Measurements from ENCODE around the gene SLC9B1. TPM values are rescaled to one million over a fixed set of nuclear protein-coding genes. Genes with fewer than 3 reads are reported as not detected.

Gene SLC9B1, protein sequence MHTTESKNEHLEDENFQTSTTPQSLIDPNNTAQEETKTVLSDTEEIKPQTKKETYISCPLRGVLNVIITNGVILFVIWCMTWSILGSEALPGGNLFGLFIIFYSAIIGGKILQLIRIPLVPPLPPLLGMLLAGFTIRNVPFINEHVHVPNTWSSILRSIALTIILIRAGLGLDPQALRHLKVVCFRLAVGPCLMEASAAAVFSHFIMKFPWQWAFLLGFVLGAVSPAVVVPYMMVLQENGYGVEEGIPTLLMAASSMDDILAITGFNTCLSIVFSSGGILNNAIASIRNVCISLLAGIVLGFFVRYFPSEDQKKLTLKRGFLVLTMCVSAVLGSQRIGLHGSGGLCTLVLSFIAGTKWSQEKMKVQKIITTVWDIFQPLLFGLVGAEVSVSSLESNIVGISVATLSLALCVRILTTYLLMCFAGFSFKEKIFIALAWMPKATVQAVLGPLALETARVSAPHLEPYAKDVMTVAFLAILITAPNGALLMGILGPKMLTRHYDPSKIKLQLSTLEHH
- polyA plus RNA-seq = 0.93 TPM

- peak within 1 kb of the TSS in 2 of 3 donors; percentile 97 to 98 for H3K27ac Mint-ChIP-seq
These were observed at the start of gene SLC9B1 for GRCh38 chr4:103019308-103020124. Gene SLC9B1 (minus strand): TSS chr4:103019705. CDS start chr4:102991711, 27,994 bp downstream.

DNA sequence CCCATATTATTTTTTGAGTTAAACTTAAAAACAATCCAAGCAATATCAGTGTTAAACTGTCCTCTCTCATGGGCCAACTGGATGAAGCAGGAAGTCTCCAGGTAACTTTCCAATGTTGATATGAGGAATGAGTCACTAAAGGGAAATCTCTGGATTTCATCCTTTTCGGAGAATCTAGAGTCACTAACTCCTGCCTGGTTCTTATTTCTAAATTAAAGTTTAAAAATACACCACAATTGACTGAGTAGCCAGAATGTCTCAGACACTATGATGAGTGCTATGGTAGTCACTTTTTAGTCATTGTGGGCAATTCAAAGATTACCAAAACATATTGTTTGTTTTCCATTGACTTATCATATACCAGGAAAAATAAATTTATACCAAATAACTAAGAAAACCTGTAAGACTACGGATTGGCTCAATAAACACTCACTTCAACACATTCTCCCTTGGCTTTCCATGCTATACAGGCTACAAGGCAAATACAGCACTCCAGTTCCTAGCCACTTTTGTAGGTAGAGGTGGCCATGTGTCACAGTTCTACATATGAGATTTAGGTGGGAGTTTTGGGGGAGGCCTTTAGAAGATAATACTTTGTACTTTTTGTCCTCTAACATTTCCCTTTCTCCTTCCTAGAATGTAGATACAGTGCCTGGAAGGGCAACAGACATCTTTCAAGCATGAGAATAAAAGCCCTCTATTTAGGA is 48.5 kb upstream of the SLC9B1 start:
- no peak overlapping the region for H3K27ac Mint-ChIP-seq

More at GRCh38 chr4:103019308-103020124, at the start of gene SLC9B1:
- Mint-ChIP-seq H3K36me3 (peaks cover 2% of the 10 kb centered on the region), H3K4me3 (peak within 1 kb of the TSS in 3 of 4 donors; percentile 91 to 97 (median 94)), H3K27me3 (no peaks in the 10 kb centered on the region), H3K4me1 (peaks cover 15 to 25% (median 18%) of the 10 kb centered on the region in 3 donors), H3K9me3 (no peaks in the 10 kb centered on the region)

DNA sequence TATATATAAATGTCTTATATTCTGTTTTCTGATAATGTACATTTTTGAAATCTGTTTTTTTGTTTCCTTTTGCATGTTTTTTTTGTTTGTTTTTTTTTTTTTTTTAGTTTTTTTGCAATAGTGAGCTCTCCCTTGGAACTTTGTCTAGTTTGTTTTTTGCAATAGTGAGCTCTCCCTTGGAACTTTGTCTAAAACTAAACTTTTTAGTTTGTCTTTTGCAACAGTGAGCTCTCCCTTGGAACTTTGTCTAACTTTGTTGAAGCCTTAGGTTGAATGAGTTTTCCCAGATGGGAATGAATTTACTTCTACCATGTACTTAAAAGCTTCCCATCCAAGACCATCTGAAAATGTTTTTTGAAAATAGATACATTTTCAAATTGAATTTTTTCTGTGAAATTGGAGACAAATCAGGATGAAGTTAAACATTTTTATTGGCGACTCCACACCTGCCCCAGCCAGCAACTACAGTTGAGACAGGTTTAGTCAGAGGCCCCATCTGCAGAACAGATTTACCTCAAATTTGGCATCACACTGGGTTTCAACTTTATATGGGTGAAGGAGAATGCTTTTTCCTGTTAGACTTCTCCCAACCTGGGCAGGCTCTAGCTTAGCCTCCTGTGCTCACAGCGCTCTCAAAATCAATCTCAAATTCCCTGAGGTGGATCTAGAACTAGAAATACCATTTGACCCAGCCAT is 41.1 kb upstream of the SLC9B1 start:
- no peaks in the 10 kb centered on the region for H3K27me3 Mint-ChIP-seq
- H3K9me3 Mint-ChIP-seq = no peaks in the 10 kb centered on the region
- peaks cover 0 to 5% (median 0%) of the 10 kb centered on the region in 3 donors for H3K4me1 Mint-ChIP-seq
- H3K36me3 Mint-ChIP-seq = peaks cover 14% of the 10 kb centered on the region
- H3K27ac Mint-ChIP-seq = peak overlapping the region in 1 of 3 donors; percentile 80
- H3K4me3 Mint-ChIP-seq = no peak overlapping the region

More for the DNA sequence above, 48.5 kb upstream of the SLC9B1 start:
- peaks cover 10% of the 10 kb centered on the region for H3K36me3 Mint-ChIP-seq
- H3K27me3 Mint-ChIP-seq = no peaks in the 10 kb centered on the region
- no peak overlapping the region for H3K4me3 Mint-ChIP-seq
- no peaks in the 10 kb centered on the region for H3K9me3 Mint-ChIP-seq
- peaks cover 3 to 22% (median 18%) of the 10 kb centered on the region in 3 donors for H3K4me1 Mint-ChIP-seq

DNA sequence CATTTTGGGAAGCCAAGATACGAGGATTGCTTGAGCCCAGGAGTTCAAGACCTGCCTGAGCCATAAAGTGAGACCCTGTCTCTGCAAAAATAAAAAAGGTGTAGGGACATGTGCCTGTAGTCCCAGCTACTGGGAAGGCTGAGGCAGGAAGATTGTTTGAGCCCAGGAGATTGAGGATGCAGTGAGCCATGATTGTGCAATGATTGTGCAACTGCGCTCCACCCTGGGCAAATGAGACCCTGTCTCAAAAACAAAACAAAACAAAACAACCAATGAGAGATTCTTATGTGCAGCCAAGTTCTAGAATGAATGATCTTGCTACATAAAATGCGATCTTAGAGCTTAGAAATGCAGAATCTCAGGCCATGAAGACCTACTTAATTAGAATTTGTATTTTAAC is 34.5 kb upstream of the SLC9B1 start:
- peaks cover 9% of the 10 kb centered on the region for H3K36me3 Mint-ChIP-seq
- peaks cover 0 to 3% (median 2%) of the 10 kb centered on the region in 3 donors for H3K4me1 Mint-ChIP-seq
- no peak overlapping the region for H3K27ac Mint-ChIP-seq
- H3K27me3 Mint-ChIP-seq = no peaks in the 10 kb centered on the region
- no peak overlapping the region for H3K4me3 Mint-ChIP-seq
- no peaks in the 10 kb centered on the region for H3K9me3 Mint-ChIP-seq

DNA sequence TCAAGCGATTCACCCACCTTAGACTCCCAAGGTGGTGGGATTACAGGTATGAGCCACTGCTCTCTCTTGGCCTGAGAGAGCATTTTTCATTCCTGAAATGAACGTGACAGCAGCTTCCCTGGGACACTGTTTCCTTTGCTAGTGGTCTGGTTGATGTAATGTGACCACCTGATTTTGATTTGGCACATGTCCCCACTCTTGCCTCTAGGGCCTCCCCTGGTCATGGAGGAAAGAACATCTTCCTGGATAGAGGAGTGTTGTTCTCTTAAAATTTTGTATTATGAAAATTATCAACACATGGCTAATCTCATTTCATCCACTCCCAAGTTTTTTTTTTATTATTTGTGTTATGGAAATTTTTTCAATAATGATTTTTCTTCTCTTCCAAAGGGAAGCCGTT is 33.3 kb upstream of the SLC9B1 start:
- H3K27me3 Mint-ChIP-seq = no peaks in the 10 kb centered on the region
- peaks cover 0 to 3% (median 2%) of the 10 kb centered on the region in 3 donors for H3K4me1 Mint-ChIP-seq
- H3K36me3 Mint-ChIP-seq = peaks cover 8% of the 10 kb centered on the region
- no peak overlapping the region for H3K27ac Mint-ChIP-seq
- H3K9me3 Mint-ChIP-seq = no peaks in the 10 kb centered on the region
- H3K4me3 Mint-ChIP-seq = no peak overlapping the region

DNA sequence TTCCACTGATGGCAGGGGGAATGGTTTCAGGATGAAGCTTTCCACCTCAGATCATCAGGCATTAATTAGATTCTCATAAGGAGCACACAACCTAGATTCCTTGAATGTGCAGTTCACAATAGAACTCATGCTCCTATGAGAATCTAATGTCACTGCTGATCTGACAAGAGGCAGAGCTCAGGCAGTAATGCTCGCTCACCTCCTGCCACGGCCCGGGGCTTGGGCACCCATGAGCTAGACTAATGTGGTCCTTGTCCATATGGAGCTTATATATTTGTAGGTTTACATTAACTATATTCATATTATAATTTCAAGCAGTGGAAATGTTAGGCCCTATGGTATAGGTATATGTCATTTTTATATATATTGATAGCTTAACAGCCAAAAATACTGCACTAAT is 32.6 kb upstream of the SLC9B1 start:
- H3K27ac Mint-ChIP-seq = no peak overlapping the region
- H3K27me3 Mint-ChIP-seq = no peaks in the 10 kb centered on the region
- no peak overlapping the region for H3K4me3 Mint-ChIP-seq
- H3K9me3 Mint-ChIP-seq = no peaks in the 10 kb centered on the region
- peaks cover 10% of the 10 kb centered on the region for H3K36me3 Mint-ChIP-seq
- H3K4me1 Mint-ChIP-seq = peaks cover 0 to 3% (median 2%) of the 10 kb centered on the region in 3 donors

GRCh38 chr4:103050736-103051436 is 31.4 kb upstream of the SLC9B1 start:
- Mint-ChIP-seq H3K27ac (peak overlapping the region in 1 of 3 donors; percentile 87), H3K9me3 (no peaks in the 10 kb centered on the region), H3K36me3 (peaks cover 6% of the 10 kb centered on the region), H3K4me3 (no peak overlapping the region), H3K27me3 (no peaks in the 10 kb centered on the region), H3K4me1 (peaks cover 8 to 9% (median 8%) of the 10 kb centered on the region in 3 donors)

DNA sequence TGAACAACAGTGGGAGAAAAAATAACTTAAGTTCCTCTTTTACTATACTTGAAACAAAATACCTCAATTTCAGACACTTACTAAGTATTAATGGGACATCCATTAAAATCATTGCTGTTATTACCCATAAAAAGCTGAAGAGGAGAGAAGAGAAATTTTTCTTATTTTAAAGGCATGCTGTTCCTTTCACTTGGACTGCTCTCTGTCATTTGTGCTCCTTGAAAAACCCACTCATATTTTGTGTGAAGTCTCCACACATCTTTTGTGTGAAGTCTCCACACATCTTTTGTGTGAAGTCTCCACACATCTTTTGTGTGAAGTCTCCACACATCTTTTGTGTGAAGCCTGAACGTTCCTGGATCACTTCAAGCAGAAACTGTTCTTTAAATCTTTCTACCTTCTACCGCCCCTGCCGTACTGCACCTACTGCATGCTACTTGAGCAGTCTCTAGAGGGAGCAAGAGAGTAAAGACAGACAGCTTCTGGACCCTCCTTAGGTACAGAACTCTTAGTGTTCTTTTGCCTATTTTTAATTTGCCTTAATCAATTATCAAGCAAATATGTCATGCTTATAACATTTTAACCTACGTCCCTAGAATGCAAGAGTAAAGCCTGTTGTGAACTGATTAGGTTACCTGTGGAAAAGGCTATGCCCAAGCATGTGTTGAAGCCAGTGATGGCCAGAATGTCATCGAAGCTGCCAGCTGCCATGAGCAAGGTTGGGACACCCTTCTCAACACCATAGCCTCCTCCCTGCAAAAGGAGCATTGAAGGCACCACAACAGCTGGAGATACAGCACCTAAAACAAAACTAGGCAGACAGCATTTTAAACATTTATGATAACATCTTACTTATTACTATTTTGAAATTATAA is 27.1 kb upstream of the SLC9B1 start:
- no peaks in the 10 kb centered on the region for H3K27me3 Mint-ChIP-seq

DNA sequence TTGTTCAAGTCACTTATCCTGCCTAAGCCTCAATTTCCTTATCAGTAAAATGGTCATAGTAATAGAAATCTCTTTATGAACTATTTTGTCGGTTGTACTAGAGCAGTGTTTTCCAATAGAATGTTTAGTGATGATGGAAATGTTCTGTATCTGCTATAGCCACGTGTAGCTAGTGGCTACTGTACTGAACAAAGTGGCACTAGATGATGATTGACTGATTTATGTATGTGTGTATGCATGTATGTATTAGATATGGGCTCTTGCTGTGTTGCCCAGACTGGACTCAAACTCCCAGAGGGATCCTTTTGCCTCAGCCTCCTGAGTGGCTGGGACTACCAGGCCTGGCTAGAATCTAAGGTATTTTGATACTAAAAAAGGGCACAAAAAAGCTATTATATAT is 24.7 kb upstream of the SLC9B1 start:
- H3K4me3 Mint-ChIP-seq = no peak overlapping the region
- no peak overlapping the region for H3K27ac Mint-ChIP-seq
- H3K4me1 Mint-ChIP-seq = peaks cover 6 to 9% (median 7%) of the 10 kb centered on the region in 3 donors
- peaks cover 7% of the 10 kb centered on the region for H3K36me3 Mint-ChIP-seq
- H3K27me3 Mint-ChIP-seq = no peaks in the 10 kb centered on the region
- no peaks in the 10 kb centered on the region for H3K9me3 Mint-ChIP-seq

More for the DNA sequence above, 27.1 kb upstream of the SLC9B1 start:
- no peak overlapping the region for H3K4me3 Mint-ChIP-seq
- H3K9me3 Mint-ChIP-seq = no peaks in the 10 kb centered on the region
- peaks cover 10% of the 10 kb centered on the region for H3K36me3 Mint-ChIP-seq
- peaks cover 8 to 9% (median 9%) of the 10 kb centered on the region in 3 donors for H3K4me1 Mint-ChIP-seq
- peak overlapping the region in 1 of 3 donors; percentile 85 for H3K27ac Mint-ChIP-seq

DNA sequence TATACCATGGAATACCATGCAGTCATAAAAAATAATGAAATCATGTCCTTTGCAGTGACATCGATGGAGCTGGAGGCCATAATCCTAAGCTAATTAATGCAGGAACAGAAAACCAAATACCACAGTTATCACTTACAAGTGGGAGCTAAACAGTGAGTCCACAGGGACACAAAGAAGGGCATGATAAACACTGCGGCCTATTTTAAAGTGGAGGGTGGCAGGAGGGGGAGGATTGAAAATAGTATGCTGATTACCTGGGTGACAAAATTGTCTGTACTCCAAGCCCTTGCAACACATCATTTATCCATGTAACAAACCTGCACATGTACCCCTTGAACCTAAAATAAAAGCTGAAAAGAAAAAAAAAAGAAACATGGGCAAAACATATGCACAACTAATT is 16.7 kb upstream of the SLC9B1 start:
- Mint-ChIP-seq H3K27ac (peak overlapping the region in 1 of 3 donors; percentile 24), H3K36me3 (peaks cover 7% of the 10 kb centered on the region), H3K4me1 (peaks cover 0 to 2% (median 0%) of the 10 kb centered on the region in 3 donors), H3K9me3 (peaks cover 0 to 1% (median 0%) of the 10 kb centered on the region in 3 donors), H3K27me3 (no peaks in the 10 kb centered on the region), H3K4me3 (no peak overlapping the region)

GRCh38 chr4:103032574-103032973 is 13.1 kb upstream of the SLC9B1 start:
- peaks cover 11% of the 10 kb centered on the region for H3K36me3 Mint-ChIP-seq
- peaks cover 0 to 2% (median 0%) of the 10 kb centered on the region in 3 donors for H3K4me1 Mint-ChIP-seq
- H3K4me3 Mint-ChIP-seq = no peak overlapping the region
- no peak overlapping the region for H3K27ac Mint-ChIP-seq
- no peaks in the 10 kb centered on the region for H3K27me3 Mint-ChIP-seq
- H3K9me3 Mint-ChIP-seq = peaks cover 0 to 1% (median 0%) of the 10 kb centered on the region in 3 donors

DNA sequence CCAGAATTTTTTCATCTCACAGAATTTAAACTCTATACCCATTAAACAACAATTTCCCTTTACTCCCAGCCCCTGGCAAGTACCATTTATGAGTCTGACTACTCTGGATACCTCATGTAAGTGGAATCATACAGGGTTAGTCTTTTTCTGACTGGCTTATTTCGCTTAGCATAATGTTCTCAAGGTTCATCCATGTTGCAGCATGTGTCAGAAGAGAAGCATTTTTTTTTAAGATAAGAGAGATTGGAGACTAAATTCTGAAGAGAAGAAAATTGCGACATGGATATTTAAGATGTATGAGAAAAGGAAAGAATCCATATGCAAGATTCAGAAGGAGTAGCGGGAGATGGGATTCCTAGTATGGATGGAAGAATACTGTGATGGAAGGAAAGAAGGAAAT is 11.3 kb upstream of the SLC9B1 start:
- no peak overlapping the region for H3K27ac Mint-ChIP-seq
- H3K27me3 Mint-ChIP-seq = no peaks in the 10 kb centered on the region
- peaks cover 0 to under 1% (median 0%) of the 10 kb centered on the region in 3 donors for H3K9me3 Mint-ChIP-seq
- no peak overlapping the region for H3K4me3 Mint-ChIP-seq
- H3K4me1 Mint-ChIP-seq = peaks cover 0 to 2% (median 0%) of the 10 kb centered on the region in 3 donors
- peaks cover 7% of the 10 kb centered on the region for H3K36me3 Mint-ChIP-seq

- peaks cover 0 to 2% (median 0%) of the 10 kb centered on the region in 3 donors for H3K4me1 Mint-ChIP-seq
- no peak overlapping the region for H3K27ac Mint-ChIP-seq
- peaks cover 7% of the 10 kb centered on the region for H3K36me3 Mint-ChIP-seq
- H3K27me3 Mint-ChIP-seq = no peaks in the 10 kb centered on the region
- no peaks in the 10 kb centered on the region for H3K9me3 Mint-ChIP-seq
- H3K4me3 Mint-ChIP-seq = no peak overlapping the region
These were observed 9.8 kb upstream of the SLC9B1 start for GRCh38 chr4:103029300-103029699.
